Esophagus muscularis mucosa (tissue), 4 donors: ENCODE results near the gene ZXDC. TPM values are rescaled to one million over a fixed set of nuclear protein-coding genes. Genes with fewer than 3 reads are reported as not detected.

Experiments used
- DNase-seq: peaks from one replicate; pipeline ENCODE4 v3.0.0-alpha.2; 2017; ENCODE audit errors: extremely low spot score
- H3K27ac ChIP-seq, 4 donors: fragments of 200-600 bp; sonication (generic); replicated peaks in 1 of 4; 1 replicate in 3 of 4; 2 replicates in 1 of 4; pipeline ENCODE4 v1.5.1; 2016 to 2019; ENCODE audit warnings: mild to moderate bottlenecking in 1 of 4
- H3K27me3 ChIP-seq, 4 donors: fragments of 200-600 bp; sonication (generic); one replicate each; pipeline versions ENCODE4 v1.5.1 to v1.6.0; 2016 to 2019
- H3K36me3 ChIP-seq, 4 donors: fragments of 200-600 bp; sonication (generic); one replicate each; pipeline ENCODE4 v1.5.1; 2016 to 2019
- H3K4me1 ChIP-seq, 4 donors: fragments of 200-600 bp; sonication (generic); one replicate each; pipeline ENCODE4 v1.5.1; 2016 to 2019
- H3K4me3 ChIP-seq, 4 donors: fragments of 200-600 bp; sonication (generic); 1 replicate in 2 of 4; 2 replicates in 2 of 4; pipeline ENCODE4 v1.5.1; 2016 to 2019; ENCODE audit warnings: mild to moderate bottlenecking in 4 of 4, moderate library complexity in 1 of 4
- H3K9me3 ChIP-seq, 4 donors: fragments of 200-600 bp; sonication (generic); 1 replicate in 3 of 4; 2 replicates in 1 of 4; pipeline ENCODE4 v1.5.1; 2016 to 2019
- CTCF ChIP-seq, 3 experiments: fragments of 200-600 bp in 2 of 3; fragments of 450-650 bp in 1 of 3; sonication (generic) in 2 of 3; IDR thresholded peaks; one replicate each; pipeline ENCODE4 v1.5.1; 2017 to 2019; ENCODE audit warnings: antibody characterized with exemption in 3 of 3, mild to moderate bottlenecking in 2 of 3, moderate library complexity in 1 of 3
- EP300 ChIP-seq: sonication (generic); formaldehyde crosslinking; IDR thresholded peaks from one replicate; pipeline ENCODE4 v1.6.1; 2017; ENCODE audit warnings: antibody characterized with exemption
- POLR2A ChIP-seq: fragments of 450-650 bp; IDR thresholded peaks from one replicate; pipeline ENCODE4 v1.6.1; 2017; ENCODE audit warnings: antibody characterized with exemption, moderate library complexity, mild to moderate bottlenecking, low read depth
- POLR2AphosphoS5 ChIP-seq, 2 donors: sonication (generic); formaldehyde crosslinking; IDR thresholded peaks; one replicate each; pipeline ENCODE4 v1.6.1; 2017; ENCODE audit warnings: antibody characterized with exemption in 2 of 2
- WGBS: methylation state at CpG from one replicate; pipeline ENCODE4 v1.1.5; 2018; 5-methylcytosine and 5-hydroxymethylcytosine counted together
- intact Hi-C: fragments of 100-400 bp; cut with DNase I; formaldehyde crosslinking; loops from one replicate; pipeline ENCODE4 v1.15.1; 2023
- total RNA-seq, 4 donors: library from RNA; depleted of rRNA; stranded (reverse); fragments of >200 nt; gene quantifications; one replicate each; pipeline versions ENCODE4 v1.1.0 to v1.2.1, GENCODE V29; 2016

Gene ZXDC
- total RNA-seq, 4 donors from 2014 or later, result 25.8 to 41.2 (median 38.6) TPM

- H3K4me1 ChIP-seq, result peaks cover 15 to 28% (median 28%) of the 10 kb centered on the region in 4 donors
- H3K4me3 ChIP-seq, result no peak overlapping the region
- H3K9me3 ChIP-seq, result no peaks in the 10 kb centered on the region
- H3K27me3 ChIP-seq, result peaks cover 0 to 15% (median 2%) of the 10 kb centered on the region in 4 donors
- intact Hi-C loops, result loop anchor here (2.0 to 5.0 kb wide), 2 partner anchors 82 to 132 kb away; no protein-coding TSS in a partner anchor
- DNase-seq, result no peak
- 79% methylated on average over 4 of the region's 4 CpGs for WGBS
- TF ChIP-seq EP300 (no peak), CTCF (IDR thresholded peaks at IDR 0.05) (no peak), POLR2AphosphoS5 (IDR thresholded peaks at IDR 0.05) (no peak), POLR2A (no peak)
- no peaks in the 10 kb centered on the region for H3K36me3 ChIP-seq
- no peak overlapping the region for H3K27ac ChIP-seq
Observed at GRCh38 chr3:126390751-126391150, 84.9 kb downstream of the ZXDC start.

- Histone ChIP-seq H3K27me3 (peaks cover 0 to 15% (median 2%) of the 10 kb centered on the region in 4 donors), H3K36me3 (no peaks in the 10 kb centered on the region), H3K9me3 (no peaks in the 10 kb centered on the region), H3K4me3 (no peak overlapping the region), H3K4me1 (peaks cover 15 to 27% (median 27%) of the 10 kb centered on the region in 4 donors), H3K27ac (no peak overlapping the region)
- intact Hi-C loops, result loop anchor here (2.0 to 5.0 kb wide), 2 partner anchors 82 to 131 kb away; no protein-coding TSS in a partner anchor
- DNase-seq, result no peak
- WGBS, result 95% methylated on average over 15 of the region's 15 CpGs
- TF ChIP-seq EP300 (no peak), POLR2A (no peak), CTCF (IDR thresholded peaks at IDR 0.05) (no peak), POLR2AphosphoS5 (IDR thresholded peaks at IDR 0.05) (no peak)
Observed at GRCh38 chr3:126390201-126390600, 85.5 kb downstream of the ZXDC start.

- no peak for TF ChIP-seq EP300
- TF ChIP-seq POLR2A, result no peak
- TF ChIP-seq CTCF (IDR thresholded peaks at IDR 0.05), result no peak
- no peak for TF ChIP-seq POLR2AphosphoS5 (IDR thresholded peaks at IDR 0.05)
- intact Hi-C loops, result loop anchor here (2.0 to 5.0 kb wide), 3 partner anchors 83 to 257 kb away; no protein-coding TSS in a partner anchor
- Histone ChIP-seq H3K27ac (peak overlapping the region; percentile 85 to 92 (median 88)), H3K4me3 (peak overlapping the region in 3 of 4 donors; percentile 54 to 55 (median 54)), H3K27me3 (peaks cover 0 to 12% (median 2%) of the 10 kb centered on the region in 4 donors), H3K36me3 (no peaks in the 10 kb centered on the region), H3K4me1 (peaks cover 14 to 23% (median 23%) of the 10 kb centered on the region in 4 donors), H3K9me3 (no peaks in the 10 kb centered on the region)
- no peak for DNase-seq
- 71% methylated on average over 17 of the region's 17 CpGs for WGBS
Observed at GRCh38 chr3:126389794-126390146, 85.9 kb downstream of the ZXDC start.

- 3% methylated on average over 30 of the region's 58 CpGs for WGBS
- H3K27ac ChIP-seq, result peak overlapping the region; percentile 85 to 92 (median 88)
- peak; percentile 98 for DNase-seq
- no peaks in the 10 kb centered on the region for H3K9me3 ChIP-seq
- intact Hi-C loops, result loop anchor here (2.0 kb wide), 1 partner anchor 256 kb away; no protein-coding TSS in a partner anchor
- H3K27me3 ChIP-seq, result peaks cover 0 to 7% (median 2%) of the 10 kb centered on the region in 4 donors
- TF ChIP-seq POLR2A (peak; percentile 45), CTCF (IDR thresholded peaks at IDR 0.05) (peak in 2 of 3 experiments; percentile 99), EP300 (peak; percentile 96), POLR2AphosphoS5 (IDR thresholded peaks at IDR 0.05) (peak; percentile 92 to 93)
- peak overlapping the region; percentile 46 to 55 (median 54) for H3K4me3 ChIP-seq
- H3K36me3 ChIP-seq, result no peaks in the 10 kb centered on the region
- peaks cover 10 to 18% (median 18%) of the 10 kb centered on the region in 4 donors for H3K4me1 ChIP-seq
Observed at GRCh38 chr3:126389112-126389793, 86.4 kb downstream of the ZXDC start.

Other genes starting within 250 kb of the ZXDC start
- gene KLF15, start 118.5 kb downstream of the ZXDC start, total RNA-seq, result 100 to 1,000 TPM in 2 of 4 donors, 10 to 100 TPM in 2; 84.3 to 208 (median 93.6) TPM
- gene CFAP100, start 81.0 kb downstream of the ZXDC start, total RNA-seq, result not detected
- not detected for gene UROC1, start 41.9 kb upstream of the ZXDC start, total RNA-seq
- under 1 TPM; 0.19 to 0.69 (median 0.37) TPM for gene CHST13, start 48.3 kb upstream of the ZXDC start, total RNA-seq
- gene C3orf22, start 83.0 kb upstream of the ZXDC start, total RNA-seq, result not detected
- gene TXNRD3, start 179.2 kb upstream of the ZXDC start, total RNA-seq, result 10 to 100 TPM; 12.8 to 23.7 (median 18.7) TPM
- gene CHCHD6, start 228.3 kb upstream of the ZXDC start, total RNA-seq, result 10 to 100 TPM; 10.3 to 13.4 (median 12.1) TPM